Psoas muscle (tissue), 8 donors: ENCODE data around the gene P2RX3. TPM values are rescaled to one million over a fixed set of nuclear protein-coding genes. Genes with fewer than 3 reads are reported as not detected.
A peak's percentile ranks its signal among the peaks of the same experiment; 100 is the strongest.

Source experiments
- ATAC-seq, 4 donors: fragments of 200-7000 bp; cut with Tn5 transposase; one replicate each; pipeline ENCODE4 v1.9.1; 2020; ENCODE audit warnings: moderate library complexity in 3 of 4, mild to moderate bottlenecking in 2 of 4
- DNase-seq, 2 donors: peaks; one replicate each; pipeline ENCODE4 v3.0.0-alpha.2; 2020
- H3K27ac ChIP-seq: fragments of 200-600 bp; one replicate; pipeline ENCODE4 v1.8.0; 2022
- H3K27me3 ChIP-seq, 3 donors: fragments of 200-600 bp in 1 of 3; one replicate each; pipeline versions ENCODE4 v1.6.1 to v1.8.0; 2013 to 2022; ENCODE audit warnings: low read length in 2 of 3, mild to moderate bottlenecking in 2 of 3, moderate library complexity in 1 of 3; ENCODE audit not compliant: insufficient read depth in 3 of 3
- H3K36me3 ChIP-seq, 2 donors: fragments of 200-600 bp in 1 of 2; one replicate each; pipeline versions ENCODE4 v1.6.1 to v1.8.0; 2013 to 2022; ENCODE audit warnings: low read depth in 1 of 2, mild to moderate bottlenecking in 1 of 2, moderate library complexity in 1 of 2; ENCODE audit not compliant: insufficient read depth in 1 of 2
- H3K4me1 ChIP-seq: fragments of 200-600 bp; one replicate; pipeline ENCODE4 v1.8.0; 2022
- H3K4me3 ChIP-seq: fragments of 200-600 bp; one replicate; pipeline ENCODE4 v1.8.0; 2022; ENCODE audit warnings: mild to moderate bottlenecking
- H3K9me3 ChIP-seq: fragments of 200-600 bp; one replicate; pipeline ENCODE4 v1.8.0; 2022
- CTCF ChIP-seq: fragments of 200-600 bp; IDR thresholded peaks from one replicate; pipeline ENCODE4 v1.8.0; 2022; ENCODE audit warnings: antibody characterized with exemption
- WGBS, 3 donors: extraction: QIAGEN DNeasy Blood & Tissue Kit; methylation state at CpG; one replicate each; pipeline versions ENCODE4 v1.1.6 to v1.1.7; 2013; 5-methylcytosine and 5-hydroxymethylcytosine counted together
- intact Hi-C, 2 donors: fragments of 100-400 bp; cut with DNase I; formaldehyde crosslinking; loops; one replicate each; pipeline versions ENCODE4 v1.11.0 to v1.14.2; 2022
- polyA plus RNA-seq, 3 donors: library from polyadenylated mRNA; stranded (reverse); fragments of 200-250 nt; gene quantifications; one replicate each; pipeline ENCODE4 v1.2.3, GENCODE V29; 2013
- total RNA-seq, 4 donors: library from RNA; stranded (reverse); fragmentation: NEBNext Ultra II Directional in 2 of 4; extraction: Animal tissue kit (Norgen Biotek cat#: 25700) in 2 of 4; gene quantifications; one replicate each; pipeline versions ENCODE4 v1.2.1 to v1.2.4, GENCODE V29; 2021 to 2023
- donor health status: healthy with polysubstance abuse.
- donor health status: DM: no; HTN: no; CAD: no; lungs with moderate emphysema.
- donor health status: Bipolar disorder and iron deficiency.
- donor health status: healthy.
- donor health status: DM: yes; HTN: yes; CAD: no.
- donor health status: DM: no; HTN: no; CAD: no.
- donor health status: DM: no; HTN: no; CAD: no.
- donor health status: DM: yes; HTN: yes; CAD: no.

P2RX3 gene
- total and polyA plus RNA-seq, 7 donors, result 0.21 to 0.90 (median 0.40) TPM

DNA sequence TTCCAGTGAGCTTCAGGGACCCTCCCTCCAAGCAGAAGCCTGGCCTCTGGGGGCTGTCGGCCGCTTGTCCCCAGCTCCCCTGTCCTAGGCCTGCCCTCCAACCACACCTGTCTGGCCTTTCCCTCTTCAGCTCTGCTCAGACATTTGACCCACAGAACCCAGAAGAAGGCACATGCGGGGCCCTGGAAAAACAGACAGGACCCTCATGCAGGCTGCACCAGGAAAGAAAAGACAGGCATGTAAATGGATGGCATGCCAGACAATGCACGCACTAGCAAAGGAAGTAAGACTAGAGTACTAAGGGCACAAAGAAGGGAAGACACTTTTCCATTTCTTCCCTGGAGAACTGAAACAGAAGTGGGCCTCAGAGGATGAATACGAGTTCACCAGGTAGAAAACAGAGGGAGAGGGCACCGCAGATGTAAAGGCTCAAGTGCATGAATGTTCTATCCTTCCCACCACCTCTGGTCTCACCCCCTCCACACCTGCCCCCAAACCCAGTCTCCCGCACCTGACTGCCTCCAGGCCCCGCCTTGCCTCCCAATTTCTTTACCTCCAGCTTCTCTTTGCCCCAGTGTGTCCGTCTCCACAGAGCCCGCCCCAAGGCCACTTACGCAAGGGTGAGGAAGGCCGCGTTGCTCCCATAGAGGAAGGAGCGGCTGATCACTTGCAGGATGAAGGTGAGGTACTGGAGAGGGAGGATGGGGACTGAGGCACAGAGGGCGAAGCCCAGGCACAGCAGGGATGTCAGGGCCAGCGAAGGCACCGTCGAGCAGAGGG, 71.4 kb downstream of the P2RX3 start:
- TF ChIP-seq CTCF, result no peak
- no peaks in the 10 kb centered on the region for H3K9me3 ChIP-seq
- peaks cover 0 to 51% of the 10 kb centered on the region in 2 donors for H3K36me3 ChIP-seq
- no peak for ATAC-seq
- 95 to 98% (median 96%) methylated on average over 17 to 18 of the region's 18 CpGs for WGBS, 3 donors
- no peak overlapping the region for H3K4me3 ChIP-seq
- no peak for DNase-seq
- H3K27ac ChIP-seq, result no peak overlapping the region
- intact Hi-C loops, result no loop called here
- peaks cover 3% of the 10 kb centered on the region for H3K4me1 ChIP-seq
- no peaks in the 10 kb centered on the region for H3K27me3 ChIP-seq

- ATAC-seq (peak in 2 of 4 donors; percentile 27 to 32), DNase-seq (no peak)
- Histone ChIP-seq H3K27me3 (no peaks in the 10 kb centered on the region), H3K4me1 (peaks cover 2% of the 10 kb centered on the region), H3K9me3 (no peaks in the 10 kb centered on the region), H3K27ac (no peak overlapping the region), H3K36me3 (peaks cover 0 to 59% of the 10 kb centered on the region in 2 donors), H3K4me3 (no peak overlapping the region)
- TF ChIP-seq CTCF, result no peak
- intact Hi-C loops, result no loop called here
Measured at GRCh38 chr11:57410287-57410686, 72.1 kb downstream of the P2RX3 start.

DNA sequence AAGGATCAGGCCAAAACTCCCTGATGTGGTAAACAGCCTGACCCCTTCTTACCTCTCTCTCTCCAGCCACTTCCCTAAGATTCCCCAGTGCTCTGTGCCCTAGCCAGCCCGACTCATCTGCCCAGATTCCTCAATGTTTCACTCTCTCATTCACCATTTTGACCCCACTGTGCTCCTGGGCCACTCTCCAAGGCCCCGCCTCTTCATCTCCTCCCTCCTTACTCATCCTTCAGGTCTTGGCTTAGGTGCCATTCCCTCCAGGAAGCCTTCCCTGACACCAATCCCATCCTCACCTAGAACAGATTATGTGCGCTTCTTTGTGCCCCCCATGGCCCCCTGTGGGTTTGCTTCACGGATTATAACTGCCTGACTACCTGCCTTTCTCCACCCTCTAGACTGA, 75.5 kb downstream of the P2RX3 start:
- DNase-seq (no peak), ATAC-seq (no peak)
- H3K27me3 ChIP-seq, result no peaks in the 10 kb centered on the region
- no peaks in the 10 kb centered on the region for H3K9me3 ChIP-seq
- WGBS, 3 donors, result 90 to 97% (median 91%) methylated on average over 4 of the region's 4 CpGs
- peaks cover 0 to 71% of the 10 kb centered on the region in 2 donors for H3K36me3 ChIP-seq
- no peak overlapping the region for H3K4me3 ChIP-seq
- H3K27ac ChIP-seq, result no peak overlapping the region
- H3K4me1 ChIP-seq, result no peaks in the 10 kb centered on the region
- TF ChIP-seq CTCF, result no peak
- intact Hi-C loops, result no loop called here

DNA sequence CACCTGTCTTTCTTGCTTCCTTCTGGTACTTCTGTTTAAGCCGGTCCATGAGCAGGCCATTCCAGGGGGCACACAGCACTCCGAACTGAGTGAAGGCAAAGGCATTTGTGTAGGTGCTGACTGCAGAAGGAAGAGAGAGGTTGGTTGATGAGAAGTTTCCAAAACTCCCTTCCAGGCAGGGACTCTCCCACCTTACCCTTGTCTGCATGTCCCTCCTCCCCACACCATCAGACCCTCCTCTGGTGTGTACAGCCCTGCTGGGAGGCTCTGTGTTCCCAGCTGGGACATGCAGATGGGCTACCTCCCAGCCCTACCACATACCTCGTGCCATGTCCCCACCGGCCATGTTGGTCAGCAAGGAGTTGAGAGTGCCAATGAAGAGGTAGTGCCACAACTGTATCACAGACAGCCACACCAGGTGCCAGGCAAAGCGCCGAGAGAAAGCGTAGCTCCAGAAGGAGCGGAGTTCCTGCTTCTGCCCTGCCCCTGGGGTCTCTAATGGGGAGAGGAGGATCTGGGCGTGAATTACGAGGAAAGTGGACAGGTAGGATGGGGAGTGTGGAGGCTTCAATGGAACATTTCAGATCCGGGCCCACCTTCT, 76.6 kb downstream of the P2RX3 start:
- Histone ChIP-seq H3K27ac (no peak overlapping the region), H3K4me1 (no peaks in the 10 kb centered on the region), H3K4me3 (no peak overlapping the region), H3K27me3 (no peaks in the 10 kb centered on the region), H3K36me3 (peaks cover 0 to 64% of the 10 kb centered on the region in 2 donors), H3K9me3 (no peaks in the 10 kb centered on the region)
- 91 to 98% (median 92%) methylated on average over 11 of the region's 11 CpGs for WGBS, 3 donors
- no peak for ATAC-seq
- intact Hi-C loops, result no loop called here
- DNase-seq, result no peak
- no peak for TF ChIP-seq CTCF
